ENCODE results near the gene RAB7B.

Gene RAB7B

GRCh38 chr1:205951746-205952145, 51.4 kb downstream of the RAB7B start:
- in situ Hi-C loops (cut with HindIII; ENCODE audit: low sequenced_read_pairs) = no loop called here

GRCh38 chr1:205950826-205951549, 52.2 kb downstream of the RAB7B start:
- in situ Hi-C loops (cut with HindIII; ENCODE audit: low sequenced_read_pairs) = no loop called here

GRCh38 chr1:205950280-205950679, 52.9 kb downstream of the RAB7B start:
- in situ Hi-C loops (cut with HindIII; ENCODE audit: low sequenced_read_pairs) = no loop called here

- in situ Hi-C loops (cut with HindIII; ENCODE audit: low sequenced_read_pairs) = no loop called here
Measured at GRCh38 chr1:205949753-205950152, 53.4 kb downstream of the RAB7B start.

- in situ Hi-C loops (cut with HindIII; ENCODE audit: low sequenced_read_pairs) = no loop called here
Measured at GRCh38 chr1:205948886-205949285, 54.3 kb downstream of the RAB7B start.

GRCh38 chr1:205948039-205948438, 55.2 kb downstream of the RAB7B start:
- in situ Hi-C loops (cut with HindIII; ENCODE audit: low sequenced_read_pairs) = no loop called here

GRCh38 chr1:205947024-205947423, 56.2 kb downstream of the RAB7B start:
- in situ Hi-C loops (cut with HindIII; ENCODE audit: low sequenced_read_pairs) = no loop called here

GRCh38 chr1:205945069-205945468, 58.1 kb downstream of the RAB7B start:
- in situ Hi-C loops (cut with HindIII; ENCODE audit: low sequenced_read_pairs) = no loop called here

- in situ Hi-C loops (cut with HindIII; ENCODE audit: low sequenced_read_pairs) = no loop called here
Measured at GRCh38 chr1:205944525-205944924, 58.7 kb downstream of the RAB7B start.

GRCh38 chr1:205943245-205943644, 60.0 kb downstream of the RAB7B start, which contains the start of gene SLC26A9:
Gene SLC26A9, minus strand, starts transcription at chr1:205943456. Its CDS starts 7,636 bp downstream, at chr1:205935820.
- in situ Hi-C loops (cut with HindIII; ENCODE audit: low sequenced_read_pairs) = no loop called here

GRCh38 chr1:205942631-205943159, 60.5 kb downstream of the RAB7B start:
- in situ Hi-C loops (cut with HindIII; ENCODE audit: low sequenced_read_pairs) = no loop called here

- in situ Hi-C loops (cut with HindIII; ENCODE audit: low sequenced_read_pairs) = no loop called here
Measured at GRCh38 chr1:205940710-205941109, 62.5 kb downstream of the RAB7B start.

- in situ Hi-C loops (cut with HindIII; ENCODE audit: low sequenced_read_pairs) = no loop called here
Measured at GRCh38 chr1:205939690-205940330, 63.4 kb downstream of the RAB7B start.

- in situ Hi-C loops (cut with HindIII; ENCODE audit: low sequenced_read_pairs) = no loop called here
Measured at GRCh38 chr1:205938682-205939081, 64.5 kb downstream of the RAB7B start.

- in situ Hi-C loops (cut with HindIII; ENCODE audit: low sequenced_read_pairs) = no loop called here
Measured at GRCh38 chr1:205936846-205937586, 66.2 kb downstream of the RAB7B start.

GRCh38 chr1:205936311-205936710, 66.9 kb downstream of the RAB7B start:
- in situ Hi-C loops (cut with HindIII; ENCODE audit: low sequenced_read_pairs) = no loop called here

- in situ Hi-C loops (cut with HindIII; ENCODE audit: low sequenced_read_pairs) = no loop called here
Measured at GRCh38 chr1:205935869-205936268, 67.3 kb downstream of the RAB7B start.

- in situ Hi-C loops (cut with HindIII; ENCODE audit: low sequenced_read_pairs) = no loop called here
Measured at GRCh38 chr1:205934788-205935187, 68.4 kb downstream of the RAB7B start.

- in situ Hi-C loops (cut with HindIII; ENCODE audit: low sequenced_read_pairs) = no loop called here
Measured at GRCh38 chr1:205933671-205934618, 69.2 kb downstream of the RAB7B start.

GRCh38 chr1:205932776-205933175, 70.4 kb downstream of the RAB7B start:
- in situ Hi-C loops (cut with HindIII; ENCODE audit: low sequenced_read_pairs) = no loop called here

All from DLD1 (cell line).